Activated CD4-positive, alpha-beta T cell treated with anti-CD3 and anti-CD28 coated beads, Interleukin-2, amount 50 U/mL, for 24 hours (primary cell): ENCODE results near the gene HSFX2.
A peak's percentile ranks its signal among the peaks of the same experiment; 100 is the strongest.
"Not testable (repeated sequence)": the region's sequence is repeated elsewhere in the genome, so short reads cannot be mapped to it uniquely, and the experiment has no call there.

Experiments used
- DNase-seq, 2 donors: peaks; one replicate each; pipeline ENCODE4 v3.0.0-alpha.2; 2020; ENCODE audit warnings: low read depth in 1 of 2, low spot score in 1 of 2

The HSFX2 gene, protein sequence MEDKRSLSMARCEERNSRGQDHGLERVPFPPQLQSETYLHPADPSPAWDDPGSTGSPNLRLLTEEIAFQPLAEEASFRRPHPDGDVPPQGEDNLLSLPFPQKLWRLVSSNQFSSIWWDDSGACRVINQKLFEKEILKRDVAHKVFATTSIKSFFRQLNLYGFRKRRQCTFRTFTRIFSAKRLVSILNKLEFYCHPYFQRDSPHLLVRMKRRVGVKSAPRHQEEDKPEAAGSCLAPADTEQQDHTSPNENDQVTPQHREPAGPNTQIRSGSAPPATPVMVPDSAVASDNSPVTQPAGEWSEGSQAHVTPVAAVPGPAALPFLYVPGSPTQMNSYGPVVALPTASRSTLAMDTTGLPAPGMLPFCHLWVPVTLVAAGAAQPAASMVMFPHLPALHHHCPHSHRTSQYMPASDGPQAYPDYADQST

DNA sequence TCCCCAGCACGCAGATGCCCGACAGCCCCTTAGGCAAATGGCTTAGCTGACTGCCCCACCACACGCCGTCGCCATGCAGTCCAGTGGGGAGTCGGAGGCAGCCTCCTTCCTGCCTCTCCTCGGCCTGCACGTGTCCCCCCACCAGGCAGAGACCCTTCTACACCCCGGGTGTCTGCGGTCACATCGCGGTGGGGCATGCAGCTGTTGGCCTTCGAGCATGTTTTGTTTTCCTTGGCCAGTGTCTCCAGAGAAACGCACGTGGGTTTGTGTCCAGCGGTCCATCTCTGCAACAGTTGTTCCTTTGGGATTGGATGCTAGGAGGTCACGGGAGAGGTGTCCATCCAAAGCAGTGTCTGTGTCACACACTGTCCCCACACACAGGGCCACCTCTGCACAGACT is at the start of gene HSFX2:
Gene HSFX2, minus strand, starts transcription at position 101 of the 400 bp plus-strand sequence. CDS start 614 bp downstream, outside the sequence.
- not testable (repeated sequence) for DNase-seq

DNA sequence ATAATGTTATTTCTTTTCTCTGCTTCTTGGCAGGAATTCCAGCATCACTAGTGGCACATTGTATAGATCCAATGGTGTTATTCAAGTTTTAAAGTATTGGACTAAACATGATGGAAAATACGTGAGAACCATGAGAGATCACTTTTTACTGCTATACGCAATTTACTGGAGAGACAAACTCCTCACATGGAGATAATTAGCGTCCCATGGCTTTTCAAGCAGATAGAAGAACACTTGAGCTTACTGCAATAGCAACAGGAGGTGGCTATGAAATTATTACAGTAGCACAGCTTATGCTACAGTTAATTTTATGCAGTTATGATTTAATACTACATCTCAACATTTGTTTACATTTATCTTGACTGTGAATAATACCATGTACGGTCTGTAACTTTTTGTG is 48.4 kb upstream of the HSFX2 start:
- no peak for DNase-seq

DNA sequence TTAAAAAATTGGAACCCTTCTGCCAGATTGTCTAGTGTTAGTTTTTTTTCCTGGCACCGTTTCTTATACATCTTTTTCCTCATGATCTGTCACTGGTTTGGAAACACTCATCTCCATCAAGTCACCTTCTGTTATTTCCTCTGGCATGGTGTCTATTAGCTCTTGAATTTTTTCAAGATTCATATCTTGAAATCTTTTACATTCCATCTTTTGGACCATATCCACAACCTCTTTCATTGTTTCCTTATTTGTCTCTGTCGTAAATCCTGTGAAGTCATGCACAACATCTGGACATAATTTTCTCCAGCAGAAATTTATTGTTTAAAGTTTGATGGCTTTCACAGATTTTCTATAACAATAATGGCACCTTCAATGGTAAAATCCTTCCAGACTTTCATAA is 46.7 kb upstream of the HSFX2 start:
- no peak for DNase-seq

DNA sequence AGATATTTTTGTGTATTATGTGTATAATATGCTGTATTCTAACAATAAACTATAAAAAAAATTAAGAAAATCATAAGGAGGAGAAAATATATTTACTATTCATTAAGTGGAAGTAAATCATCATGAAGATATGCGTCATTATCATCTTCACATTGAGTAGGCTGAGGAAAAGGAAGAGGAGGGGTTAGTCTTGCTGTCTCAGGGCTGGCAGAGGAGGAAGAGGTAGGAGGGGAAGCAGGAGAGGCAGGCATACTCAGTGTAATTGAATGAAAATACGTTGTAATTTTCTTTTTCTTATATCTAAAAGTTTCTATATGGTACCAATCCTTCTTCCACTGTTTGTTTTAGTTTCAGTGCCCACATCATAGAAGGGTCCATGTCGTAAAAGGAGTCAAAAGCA is 46.3 kb upstream of the HSFX2 start:
- no peak for DNase-seq

DNA sequence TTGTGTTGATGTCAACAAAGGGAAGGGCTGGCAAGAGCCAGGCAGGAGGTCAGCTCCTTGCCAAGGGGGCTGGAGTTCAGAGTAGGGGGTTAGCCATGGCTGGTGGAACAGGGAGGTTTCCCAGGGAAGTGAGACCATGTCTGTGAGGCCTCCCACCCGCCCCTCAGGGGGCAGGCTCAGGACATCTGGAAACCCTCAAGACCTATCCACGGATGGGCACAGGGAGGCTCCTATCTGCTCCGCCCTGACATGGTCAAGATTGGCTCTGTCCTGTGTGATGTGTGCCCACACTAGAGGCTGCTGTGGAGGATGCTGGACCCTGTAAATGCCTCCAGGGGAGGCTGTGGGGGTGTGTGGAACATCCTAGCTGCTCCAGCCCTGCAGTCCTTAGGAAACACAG is 44.5 kb upstream of the HSFX2 start:
- DNase-seq = no peak

DNA sequence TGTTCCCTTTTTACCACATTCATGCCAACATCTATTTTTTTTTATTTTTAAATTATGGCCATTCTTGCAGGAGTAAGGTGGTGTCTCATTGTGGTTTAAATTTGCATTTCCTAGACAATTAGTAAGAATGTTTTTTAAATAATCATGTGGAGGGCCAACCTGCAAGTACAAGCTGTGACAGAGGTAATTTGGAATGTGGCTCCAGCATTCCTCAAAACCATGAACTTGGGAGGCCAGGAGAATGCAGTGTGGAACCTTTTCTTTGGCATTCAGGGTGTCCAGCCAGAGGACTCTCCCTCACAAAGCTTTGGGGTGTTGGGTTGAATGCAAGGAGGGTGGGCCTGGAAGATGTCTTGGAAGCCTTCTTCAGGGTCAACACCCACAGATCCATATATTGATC is 43.7 kb upstream of the HSFX2 start:
- no peak for DNase-seq

DNA sequence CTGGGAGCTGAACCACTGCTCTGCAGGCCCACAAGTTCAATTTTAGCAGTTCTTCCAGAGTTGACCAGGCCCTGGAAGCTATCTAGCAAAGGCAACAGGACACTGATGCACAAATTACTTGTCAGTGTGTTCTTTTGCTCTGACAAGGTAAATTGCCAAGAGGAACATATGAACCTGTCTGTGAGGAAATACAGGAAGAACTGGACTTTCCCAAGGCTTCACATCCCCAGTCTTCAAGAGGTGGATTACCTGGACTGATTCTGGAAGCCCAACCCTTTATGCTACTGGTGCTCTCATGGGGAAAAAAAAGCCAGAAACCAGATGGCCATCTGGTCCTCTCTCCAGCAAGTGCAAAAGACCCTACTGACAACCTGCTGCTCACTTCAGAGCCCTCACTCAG is 38.4 kb upstream of the HSFX2 start:
- DNase-seq = no peak

DNA sequence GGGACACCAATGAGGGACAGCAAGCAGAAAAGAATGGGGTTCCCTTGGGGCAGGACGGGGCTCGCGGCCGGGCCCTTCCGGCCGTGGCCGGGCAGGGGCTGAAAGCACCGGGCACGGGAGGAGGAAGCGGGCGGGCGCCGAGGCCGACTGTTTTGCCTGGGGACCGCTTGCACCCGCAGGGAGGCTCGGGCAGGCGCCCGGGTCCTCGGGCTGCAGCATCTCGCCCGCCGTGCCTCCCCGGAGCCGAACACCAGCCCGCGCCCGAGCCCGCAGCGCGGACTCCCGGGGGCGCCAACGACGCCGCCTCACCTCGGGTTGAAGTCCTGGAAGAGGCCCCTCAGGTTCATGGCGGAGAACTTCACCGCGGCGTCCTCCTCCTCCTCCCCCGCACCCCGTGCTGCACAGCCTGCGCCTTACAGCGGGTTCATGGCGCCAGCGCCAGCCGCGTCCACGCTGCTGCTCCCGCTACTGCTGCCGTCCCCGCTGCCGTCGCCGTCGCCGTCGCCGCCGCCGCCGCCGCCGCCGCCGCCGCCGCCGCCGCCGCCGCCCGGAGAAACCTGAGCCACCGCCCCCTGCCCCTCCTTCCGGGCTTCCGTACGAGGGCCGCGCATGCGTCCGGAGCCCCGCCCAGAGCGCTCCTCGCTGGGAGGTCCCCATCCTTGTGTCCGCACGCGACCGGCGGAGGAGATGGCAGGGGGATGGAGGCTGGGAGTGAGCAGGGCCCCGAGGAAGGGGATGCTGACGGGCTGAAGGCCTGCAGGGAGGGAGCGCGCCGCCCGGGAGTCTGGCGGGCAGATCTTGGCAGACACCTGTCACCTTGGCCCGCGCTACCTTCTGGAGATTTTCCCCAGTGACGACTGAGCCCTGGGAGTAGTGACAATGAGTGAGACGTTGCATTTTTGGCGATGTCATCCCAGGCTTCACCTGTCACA is 36.4 kb upstream of the HSFX2 start, which contains the start of gene TMEM185A:
Gene TMEM185A, minus strand, starts transcription at position 559 of the 932 bp plus-strand sequence. Its CDS starts 212 bp downstream, at position 347.
- DNase-seq = peak; percentile 43 to 65

DNA sequence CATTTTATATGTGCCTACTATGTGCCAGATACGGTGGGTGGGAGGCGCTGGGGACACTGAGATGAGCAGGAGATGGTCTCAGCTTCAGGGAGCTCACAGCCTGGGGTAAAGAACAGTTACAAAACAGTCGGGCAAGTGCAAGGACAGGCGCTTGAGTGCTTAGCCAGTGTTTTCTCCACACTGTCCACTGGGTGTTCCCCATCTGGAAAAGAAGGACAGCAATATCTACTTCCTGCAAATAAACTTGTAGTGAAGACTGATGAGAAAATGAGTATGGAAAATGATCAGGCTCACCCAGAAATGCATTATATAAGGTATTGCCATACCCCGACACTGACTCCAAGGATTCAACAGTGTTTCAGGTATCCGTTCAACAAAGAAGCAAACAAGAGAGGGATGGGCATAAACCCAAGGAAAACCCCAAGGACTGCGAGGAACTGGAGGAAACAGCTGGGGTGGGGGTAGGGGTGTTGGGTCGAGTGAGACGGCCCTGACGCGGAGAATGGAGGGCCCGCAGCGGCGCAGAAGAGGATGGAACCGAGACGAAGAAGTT is 35.6 kb upstream of the HSFX2 start:
- no peak for DNase-seq

DNA sequence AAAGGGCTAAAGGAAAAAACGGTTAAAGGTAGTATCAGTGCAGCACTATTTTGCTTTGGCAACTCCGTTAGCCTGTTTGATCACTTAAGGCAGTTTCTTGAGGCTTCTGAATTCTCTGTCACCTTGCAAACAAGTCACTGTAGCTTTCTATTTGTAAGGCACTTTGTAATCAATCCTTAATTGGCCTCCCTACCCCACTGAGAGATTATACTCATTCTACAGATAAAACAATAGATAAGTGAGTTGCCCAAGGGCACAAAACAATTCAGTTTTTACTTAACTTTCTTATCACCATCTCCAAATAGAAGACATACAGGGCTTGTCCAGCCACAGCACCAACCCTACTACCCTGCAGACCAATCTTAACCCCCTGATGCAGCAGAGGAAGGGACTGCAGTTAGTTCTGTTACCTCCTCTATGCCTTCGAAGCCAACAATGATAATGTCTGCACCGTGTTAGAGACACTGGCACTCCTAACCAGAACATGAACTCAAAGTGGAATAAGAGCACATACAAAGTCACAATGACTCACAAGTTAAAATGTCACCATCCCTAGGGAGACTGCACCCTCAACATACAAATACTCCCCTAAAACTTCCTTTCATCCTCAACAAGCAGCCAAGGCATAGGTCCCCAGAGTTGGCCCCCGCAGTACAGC is 34.7 kb upstream of the HSFX2 start:
- no peak for DNase-seq

DNA sequence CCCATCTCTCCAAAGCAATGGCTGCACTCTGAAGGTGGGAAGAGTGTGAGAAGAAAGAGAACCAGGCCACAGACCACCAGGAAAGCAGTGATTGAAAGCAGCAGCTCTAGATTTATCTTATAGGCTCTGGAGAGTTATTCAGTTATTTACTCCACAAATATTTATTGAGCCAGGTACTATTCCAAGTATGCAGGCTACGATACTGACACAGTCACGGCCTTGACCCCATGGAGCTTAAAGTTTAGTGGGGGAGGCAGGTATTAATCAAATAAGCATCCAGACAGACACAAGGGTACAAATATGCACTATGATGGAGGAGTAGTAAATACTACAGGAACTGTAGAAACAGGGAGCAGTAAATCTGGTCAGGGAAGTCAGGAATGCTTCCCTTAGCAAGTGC is 33.7 kb upstream of the HSFX2 start:
- DNase-seq = no peak

DNA sequence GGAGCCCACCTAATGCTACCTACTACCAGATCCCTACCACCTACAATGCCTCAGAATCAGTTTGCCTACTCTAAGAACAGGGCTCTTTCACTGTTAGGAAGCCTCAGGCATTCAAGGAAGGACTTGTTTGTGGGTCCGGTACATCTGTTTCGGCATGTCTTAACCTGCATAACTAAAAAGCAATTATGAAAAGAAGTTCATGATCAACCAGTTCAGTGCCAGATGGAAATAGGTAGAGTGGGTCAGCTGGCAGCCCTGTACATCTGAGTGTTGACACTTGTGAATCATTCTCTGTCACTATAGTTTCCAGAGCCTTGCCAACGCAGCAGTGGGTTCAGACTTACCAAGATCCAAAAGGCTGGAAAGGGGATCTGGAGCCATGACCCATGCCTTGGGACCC is 33.2 kb upstream of the HSFX2 start:
- no peak for DNase-seq

DNA sequence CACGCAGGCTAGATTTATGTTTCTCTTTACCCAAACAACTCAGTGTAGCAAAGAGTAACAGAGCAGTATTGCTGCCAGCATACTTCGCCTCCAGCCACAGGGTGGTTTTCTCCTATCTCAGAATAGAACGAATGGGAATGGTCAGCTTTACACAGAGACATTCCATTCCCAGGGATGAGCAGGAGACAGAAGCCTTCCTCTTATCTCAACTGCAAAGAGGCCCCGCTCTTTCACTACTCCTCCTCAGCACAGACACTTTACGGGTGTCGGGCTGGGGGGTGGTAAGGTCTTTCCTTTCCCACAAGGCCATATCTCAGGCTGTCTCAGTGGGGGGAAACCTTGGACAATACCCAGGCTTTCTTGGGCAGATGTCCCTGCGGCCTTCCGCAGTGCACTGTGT is 31.7 kb upstream of the HSFX2 start:
- DNase-seq = not testable (repeated sequence)

DNA sequence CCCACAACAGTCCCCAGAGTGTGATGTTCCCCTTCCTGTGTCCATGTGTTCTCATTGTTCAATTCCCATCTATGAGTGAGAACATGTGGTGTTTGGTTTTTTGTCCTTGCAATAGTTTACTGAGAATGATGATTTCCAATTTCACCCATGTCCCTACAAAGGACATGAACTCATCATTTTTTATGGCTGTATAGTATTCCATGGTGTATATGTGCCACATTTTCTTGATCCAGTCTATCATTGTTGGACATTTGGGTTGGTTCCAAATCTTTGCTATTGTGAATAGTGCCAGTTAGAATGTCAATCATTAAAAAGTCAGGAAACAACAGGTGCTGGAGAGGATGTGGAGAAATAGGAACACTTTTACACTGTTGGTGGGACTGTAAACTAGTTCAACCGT is 24.5 kb upstream of the HSFX2 start:
- DNase-seq = not testable (repeated sequence)

DNA sequence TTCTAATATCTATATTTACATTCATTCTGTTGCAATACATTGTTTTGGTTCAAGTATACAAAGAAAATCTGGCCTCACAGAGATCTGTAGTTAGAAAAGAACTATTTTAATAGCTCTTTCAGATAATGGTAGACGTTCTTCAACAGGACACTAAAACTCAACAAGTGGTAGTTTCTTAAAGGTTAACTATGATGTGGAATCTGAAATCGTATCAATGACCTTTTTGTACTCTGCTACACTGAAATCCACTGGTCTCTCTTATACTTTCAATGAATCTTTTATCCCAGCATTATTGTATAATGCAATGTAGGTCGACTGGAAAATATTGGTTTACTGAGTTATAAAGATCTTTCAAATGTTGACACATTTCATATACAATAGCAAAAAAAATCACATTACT is 23.8 kb upstream of the HSFX2 start:
- no peak for DNase-seq

DNA sequence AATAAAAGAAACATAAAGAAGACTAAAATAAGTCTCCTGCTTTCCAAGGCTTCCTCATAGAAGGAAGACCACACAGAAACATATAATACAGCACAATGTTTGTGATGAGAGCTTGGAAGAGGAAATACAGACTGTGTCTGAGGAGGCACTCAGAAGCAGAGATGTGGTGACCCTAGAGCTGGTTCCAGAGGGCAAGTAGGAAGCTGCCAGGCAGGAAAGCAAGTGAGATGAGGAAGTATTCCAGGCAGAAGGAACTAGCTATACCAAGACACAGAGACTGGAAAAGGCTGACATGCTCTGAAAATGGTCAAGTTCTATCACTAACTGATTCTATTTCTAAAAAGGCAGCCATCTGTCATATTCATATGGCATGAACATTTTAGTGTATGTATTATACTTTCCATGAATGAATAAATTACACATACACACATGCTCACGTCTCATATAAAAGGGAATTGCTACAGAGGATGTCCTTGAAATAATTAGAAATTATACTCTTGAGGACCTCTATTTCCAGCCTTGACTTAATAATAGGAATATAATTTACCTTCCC is 16.6 kb upstream of the HSFX2 start:
- no peak for DNase-seq

DNA sequence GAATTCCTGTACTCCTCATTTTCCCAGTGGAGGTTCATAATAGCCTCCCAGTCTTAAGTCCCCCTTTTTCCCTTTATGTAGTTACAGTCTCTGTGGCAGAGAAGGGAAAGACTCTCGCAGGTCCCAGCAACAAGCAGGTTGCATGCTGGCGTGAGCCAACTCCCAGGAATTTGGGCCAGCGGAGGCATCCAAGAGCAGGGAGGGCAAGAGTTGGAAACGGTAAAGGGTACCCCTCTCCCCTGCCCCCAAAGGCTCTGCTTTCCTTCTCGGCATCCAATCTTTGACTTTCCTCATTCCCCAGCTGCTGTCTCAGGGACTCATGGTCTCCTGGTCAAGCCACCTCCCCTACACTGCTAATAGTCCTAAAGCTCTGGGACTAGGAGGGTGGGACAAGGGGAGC is 15.4 kb upstream of the HSFX2 start:
- no peak for DNase-seq

DNA sequence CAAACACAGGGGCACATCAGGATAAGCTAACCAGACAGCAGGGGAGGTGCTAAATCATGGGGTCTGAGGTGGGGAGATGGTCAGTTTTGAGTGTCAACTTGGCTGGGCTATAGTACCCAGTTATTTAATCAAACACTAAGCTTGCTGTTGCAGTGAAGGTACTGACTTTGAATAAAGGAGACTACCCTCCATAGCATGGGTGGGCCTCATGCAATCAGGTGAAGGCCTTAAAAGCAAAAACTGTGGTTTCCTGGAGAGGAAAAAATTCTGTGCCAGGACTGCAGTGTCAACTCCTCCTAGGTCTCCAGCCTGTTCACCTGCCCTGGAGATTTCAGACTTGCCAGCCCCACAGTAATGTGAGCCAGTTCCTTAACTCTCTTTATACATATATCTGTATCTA is 12.6 kb upstream of the HSFX2 start:
- no peak for DNase-seq

DNA sequence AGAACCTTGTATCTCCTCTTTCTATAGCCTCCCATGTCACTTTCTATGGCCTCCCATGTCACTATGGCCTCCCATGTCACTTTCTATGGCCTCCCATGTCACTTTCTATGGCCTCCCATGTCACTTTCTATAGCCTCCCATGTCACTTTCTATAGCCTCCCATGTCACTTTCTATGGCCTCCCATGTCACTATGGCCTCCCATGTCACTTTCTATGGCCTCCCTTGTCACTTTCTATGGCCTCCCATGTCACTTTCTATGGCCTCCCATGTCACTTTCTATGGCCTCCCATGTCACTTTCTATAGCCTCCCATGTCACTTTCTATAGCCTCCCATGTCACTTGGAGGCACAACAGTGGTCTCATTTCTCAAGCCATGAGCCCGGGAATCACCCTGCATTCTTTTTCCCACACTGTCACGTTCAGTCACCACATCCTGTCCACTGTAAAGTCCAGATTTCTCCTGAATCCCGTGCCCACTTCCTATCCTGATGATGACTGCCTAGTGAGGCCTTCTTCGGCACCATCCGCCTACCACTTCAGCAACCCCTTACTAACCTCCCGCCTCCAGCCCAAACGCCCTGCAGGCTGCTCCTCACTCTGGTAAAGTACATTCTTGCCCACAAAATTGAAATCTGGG is 10.3 kb upstream of the HSFX2 start:
- DNase-seq = not testable (repeated sequence)

DNA sequence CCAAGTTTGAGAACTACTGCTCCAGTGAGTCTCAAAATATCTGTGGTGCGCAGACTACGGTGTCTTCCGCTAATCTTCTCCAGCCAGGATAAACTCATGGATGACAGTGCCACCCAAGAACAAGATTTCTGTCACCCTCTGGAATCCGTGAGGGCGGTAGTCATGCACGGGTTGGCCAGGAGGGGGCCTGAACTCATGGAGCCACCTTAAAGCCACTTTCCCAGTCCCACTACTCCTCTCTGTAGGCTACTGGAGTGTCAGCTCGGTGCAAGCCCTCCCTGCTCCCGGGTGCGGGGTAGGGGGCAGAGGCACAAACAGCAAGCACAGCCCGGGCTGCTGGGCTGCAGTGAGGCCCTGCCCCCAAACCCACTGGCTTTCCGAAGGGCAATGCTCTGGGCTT is 3.5 kb upstream of the HSFX2 start:
- not testable (repeated sequence) for DNase-seq
